ENCODE data around the gene EXOC4. TPM values are rescaled to one million over a fixed set of nuclear protein-coding genes. Genes with fewer than 3 reads are reported as not detected.

The EXOC4 gene
- total and polyA plus RNA-seq, 2 of the 8 experiments (the other 6 are each of a cell fraction or from before 2014, with no cell fraction given), result 27.0 to 67.3 TPM

DNA sequence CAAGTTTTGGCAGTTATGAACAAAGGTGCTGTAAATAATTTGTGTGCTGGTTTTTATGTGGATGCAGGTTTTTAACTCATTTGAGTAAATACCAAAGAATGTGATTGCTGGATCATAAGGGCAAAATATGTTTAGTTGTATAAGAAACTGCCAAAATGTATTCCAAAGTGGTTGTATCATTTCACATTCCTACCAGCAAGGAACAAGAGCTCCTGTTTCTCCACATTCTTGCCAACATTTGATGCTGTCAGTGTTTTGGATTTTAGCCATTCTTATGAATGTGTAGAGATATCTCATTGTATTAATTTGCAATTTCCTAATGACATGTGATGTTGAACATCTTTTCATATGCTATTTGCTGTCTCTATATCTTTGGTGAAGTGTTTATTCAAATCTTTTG, 666.9 kb downstream of the EXOC4 start (continued):
- TF ChIP-seq, protein P1, sequence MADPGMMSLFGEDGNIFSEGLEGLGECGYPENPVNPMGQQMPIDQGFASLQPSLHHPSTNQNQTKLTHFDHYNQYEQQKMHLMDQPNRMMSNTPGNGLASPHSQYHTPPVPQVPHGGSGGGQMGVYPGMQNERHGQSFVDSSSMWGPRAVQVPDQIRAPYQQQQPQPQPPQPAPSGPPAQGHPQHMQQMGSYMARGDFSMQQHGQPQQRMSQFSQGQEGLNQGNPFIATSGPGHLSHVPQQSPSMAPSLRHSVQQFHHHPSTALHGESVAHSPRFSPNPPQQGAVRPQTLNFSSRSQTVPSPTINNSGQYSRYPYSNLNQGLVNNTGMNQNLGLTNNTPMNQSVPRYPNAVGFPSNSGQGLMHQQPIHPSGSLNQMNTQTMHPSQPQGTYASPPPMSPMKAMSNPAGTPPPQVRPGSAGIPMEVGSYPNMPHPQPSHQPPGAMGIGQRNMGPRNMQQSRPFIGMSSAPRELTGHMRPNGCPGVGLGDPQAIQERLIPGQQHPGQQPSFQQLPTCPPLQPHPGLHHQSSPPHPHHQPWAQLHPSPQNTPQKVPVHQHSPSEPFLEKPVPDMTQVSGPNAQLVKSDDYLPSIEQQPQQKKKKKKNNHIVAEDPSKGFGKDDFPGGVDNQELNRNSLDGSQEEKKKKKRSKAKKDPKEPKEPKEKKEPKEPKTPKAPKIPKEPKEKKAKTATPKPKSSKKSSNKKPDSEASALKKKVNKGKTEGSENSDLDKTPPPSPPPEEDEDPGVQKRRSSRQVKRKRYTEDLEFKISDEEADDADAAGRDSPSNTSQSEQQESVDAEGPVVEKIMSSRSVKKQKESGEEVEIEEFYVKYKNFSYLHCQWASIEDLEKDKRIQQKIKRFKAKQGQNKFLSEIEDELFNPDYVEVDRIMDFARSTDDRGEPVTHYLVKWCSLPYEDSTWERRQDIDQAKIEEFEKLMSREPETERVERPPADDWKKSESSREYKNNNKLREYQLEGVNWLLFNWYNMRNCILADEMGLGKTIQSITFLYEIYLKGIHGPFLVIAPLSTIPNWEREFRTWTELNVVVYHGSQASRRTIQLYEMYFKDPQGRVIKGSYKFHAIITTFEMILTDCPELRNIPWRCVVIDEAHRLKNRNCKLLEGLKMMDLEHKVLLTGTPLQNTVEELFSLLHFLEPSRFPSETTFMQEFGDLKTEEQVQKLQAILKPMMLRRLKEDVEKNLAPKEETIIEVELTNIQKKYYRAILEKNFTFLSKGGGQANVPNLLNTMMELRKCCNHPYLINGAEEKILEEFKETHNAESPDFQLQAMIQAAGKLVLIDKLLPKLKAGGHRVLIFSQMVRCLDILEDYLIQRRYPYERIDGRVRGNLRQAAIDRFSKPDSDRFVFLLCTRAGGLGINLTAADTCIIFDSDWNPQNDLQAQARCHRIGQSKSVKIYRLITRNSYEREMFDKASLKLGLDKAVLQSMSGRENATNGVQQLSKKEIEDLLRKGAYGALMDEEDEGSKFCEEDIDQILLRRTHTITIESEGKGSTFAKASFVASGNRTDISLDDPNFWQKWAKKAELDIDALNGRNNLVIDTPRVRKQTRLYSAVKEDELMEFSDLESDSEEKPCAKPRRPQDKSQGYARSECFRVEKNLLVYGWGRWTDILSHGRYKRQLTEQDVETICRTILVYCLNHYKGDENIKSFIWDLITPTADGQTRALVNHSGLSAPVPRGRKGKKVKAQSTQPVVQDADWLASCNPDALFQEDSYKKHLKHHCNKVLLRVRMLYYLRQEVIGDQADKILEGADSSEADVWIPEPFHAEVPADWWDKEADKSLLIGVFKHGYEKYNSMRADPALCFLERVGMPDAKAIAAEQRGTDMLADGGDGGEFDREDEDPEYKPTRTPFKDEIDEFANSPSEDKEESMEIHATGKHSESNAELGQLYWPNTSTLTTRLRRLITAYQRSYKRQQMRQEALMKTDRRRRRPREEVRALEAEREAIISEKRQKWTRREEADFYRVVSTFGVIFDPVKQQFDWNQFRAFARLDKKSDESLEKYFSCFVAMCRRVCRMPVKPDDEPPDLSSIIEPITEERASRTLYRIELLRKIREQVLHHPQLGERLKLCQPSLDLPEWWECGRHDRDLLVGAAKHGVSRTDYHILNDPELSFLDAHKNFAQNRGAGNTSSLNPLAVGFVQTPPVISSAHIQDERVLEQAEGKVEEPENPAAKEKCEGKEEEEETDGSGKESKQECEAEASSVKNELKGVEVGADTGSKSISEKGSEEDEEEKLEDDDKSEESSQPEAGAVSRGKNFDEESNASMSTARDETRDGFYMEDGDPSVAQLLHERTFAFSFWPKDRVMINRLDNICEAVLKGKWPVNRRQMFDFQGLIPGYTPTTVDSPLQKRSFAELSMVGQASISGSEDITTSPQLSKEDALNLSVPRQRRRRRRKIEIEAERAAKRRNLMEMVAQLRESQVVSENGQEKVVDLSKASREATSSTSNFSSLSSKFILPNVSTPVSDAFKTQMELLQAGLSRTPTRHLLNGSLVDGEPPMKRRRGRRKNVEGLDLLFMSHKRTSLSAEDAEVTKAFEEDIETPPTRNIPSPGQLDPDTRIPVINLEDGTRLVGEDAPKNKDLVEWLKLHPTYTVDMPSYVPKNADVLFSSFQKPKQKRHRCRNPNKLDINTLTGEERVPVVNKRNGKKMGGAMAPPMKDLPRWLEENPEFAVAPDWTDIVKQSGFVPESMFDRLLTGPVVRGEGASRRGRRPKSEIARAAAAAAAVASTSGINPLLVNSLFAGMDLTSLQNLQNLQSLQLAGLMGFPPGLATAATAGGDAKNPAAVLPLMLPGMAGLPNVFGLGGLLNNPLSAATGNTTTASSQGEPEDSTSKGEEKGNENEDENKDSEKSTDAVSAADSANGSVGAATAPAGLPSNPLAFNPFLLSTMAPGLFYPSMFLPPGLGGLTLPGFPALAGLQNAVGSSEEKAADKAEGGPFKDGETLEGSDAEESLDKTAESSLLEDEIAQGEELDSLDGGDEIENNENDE (IDR thresholded peaks at IDR 0.05; ENCODE audit: insufficient replicate concordance, low read length), result no peak
- TF ChIP-seq POU5F1 (IDR thresholded peaks at IDR 0.05; ENCODE audit: low read depth, low read length) (no peak), GABPA (IDR thresholded peaks at IDR 0.05; ENCODE audit: borderline replicate concordance, insufficient read depth, low read length) (no peak), HDAC6 (IDR thresholded peaks at IDR 0.05; ENCODE audit: low read depth, low read length) (no peak), SIX5 (IDR thresholded peaks at IDR 0.05; ENCODE audit: low read depth, low read length) (no peak), MAFK (IDR thresholded peaks at IDR 0.05; ENCODE audit: low read depth, low read length) (no peak)
